Hepatocyte (in vitro differentiated cells): ENCODE results near the gene TMEM63A.

Source experiments
- CTCF ChIP-seq: fragments of 200-600 bp; sonication (generic); IDR thresholded peaks from 2 replicates; pipeline ENCODE4 v1.5.1; 2016; ENCODE audit warnings: antibody characterized with exemption, mild to moderate bottlenecking; ENCODE audit not compliant: poor library complexity
- EZH2 ChIP-seq: fragments of 200-600 bp; sonication (generic); IDR thresholded peaks from 2 replicates; pipeline ENCODE4 v1.6.1; 2016; ENCODE audit warnings: antibody characterized with exemption, mild to moderate bottlenecking, borderline replicate concordance
- EZH2phosphoT487 ChIP-seq: fragments of 200-600 bp; sonication (generic); IDR thresholded peaks from one replicate; pipeline ENCODE4 v1.6.1; 2018; ENCODE audit warnings: antibody characterized with exemption, mild to moderate bottlenecking, low read depth, moderate library complexity; ENCODE audit not compliant: unreplicated experiment, severe bottlenecking

- TF ChIP-seq CTCF (no peak), EZH2phosphoT487 (no peak), EZH2 (no peak)
Observed at GRCh38 chr1:225879521-225880221, 2.5 kb downstream of the TMEM63A start.
